ENCODE results near the gene CEP72.
"Not testable (repeated sequence)": the region's sequence is repeated elsewhere in the genome, so short reads cannot be mapped to it uniquely, and the experiment has no call there.

Gene CEP72

GRCh38 chr5:581941-582340 lies 30.2 kb upstream of the CEP72 start:
- DNase-seq: no peak

- DNase-seq: not testable (repeated sequence)
These were observed 29.7 kb upstream of the CEP72 start for GRCh38 chr5:582445-582844.

- DNase-seq: no peak
These were observed 29.1 kb upstream of the CEP72 start for GRCh38 chr5:582936-583635.

GRCh38 chr5:583645-584044 lies 28.5 kb upstream of the CEP72 start:
- DNase-seq: no peak

- no peak for DNase-seq
These were observed 27.9 kb upstream of the CEP72 start for GRCh38 chr5:584216-584615.

- no peak for DNase-seq
These were observed 27.3 kb upstream of the CEP72 start for GRCh38 chr5:584846-585245.

- no peak for DNase-seq
These were observed 26.6 kb upstream of the CEP72 start for GRCh38 chr5:585556-585955.

GRCh38 chr5:585962-586628 lies 26.0 kb upstream of the CEP72 start:
- no peak for DNase-seq

- DNase-seq: no peak
These were observed 25.3 kb upstream of the CEP72 start for GRCh38 chr5:586751-587285.

GRCh38 chr5:587403-587802 lies 24.7 kb upstream of the CEP72 start:
- no peak for DNase-seq

GRCh38 chr5:588406-588995 lies 23.6 kb upstream of the CEP72 start:
- no peak for DNase-seq

- no peak for DNase-seq
These were observed 23.0 kb upstream of the CEP72 start for GRCh38 chr5:589173-589572.

- no peak for DNase-seq
These were observed 22.6 kb upstream of the CEP72 start for GRCh38 chr5:589588-589987.

GRCh38 chr5:590346-590745 lies 21.8 kb upstream of the CEP72 start:
- DNase-seq: peak; percentile 29

GRCh38 chr5:591746-592145 lies 20.4 kb upstream of the CEP72 start:
- DNase-seq: no peak

- DNase-seq: no peak
These were observed 20.0 kb upstream of the CEP72 start for GRCh38 chr5:592158-592557.

GRCh38 chr5:593511-593910 lies 18.6 kb upstream of the CEP72 start:
- DNase-seq: no peak

- no peak for DNase-seq
These were observed 17.8 kb upstream of the CEP72 start for GRCh38 chr5:594226-594860.

GRCh38 chr5:595285-595875 lies 16.8 kb upstream of the CEP72 start:
- DNase-seq: no peak

GRCh38 chr5:597871-598563 lies 14.1 kb upstream of the CEP72 start:
- DNase-seq: no peak

- no peak for DNase-seq
These were observed 13.6 kb upstream of the CEP72 start for GRCh38 chr5:598564-598890.

- no peak for DNase-seq
These were observed 11.1 kb upstream of the CEP72 start for GRCh38 chr5:600886-601541.
